ENCODE results near the gene EML4.

GRCh38 chr2:42261518-42262195 is 92.5 kb downstream of the EML4 start:
- TF ChIP-seq EZH2 (IDR thresholded peaks at IDR 0.05; ENCODE audit: low read depth), result no peak
- no peak for TF ChIP-seq CTCF (conservative IDR thresholded peaks at IDR 0.05)
